Endothelial cell of umbilical vein (primary cell): ENCODE results near the gene SELL. TPM values are rescaled to one million over a fixed set of nuclear protein-coding genes. Genes with fewer than 3 reads are reported as not detected.

Source experiments
- BruUV-seq: library from RNA; stranded (reverse); fragments of 400-500 nt; replicated peaks from 2 replicates; lab custom pipeline; 2021; lab: Mats Ljungman, UMichigan
- CTCF ChIA-PET: fragments of 300-600, 350-600 bp; sonication (Branson Sonifier 250); formaldehyde crosslinking; loops from one replicate; lab custom pipeline; 2021; ENCODE audit warnings: antibody characterized with exemption, inconsistent platforms; lab: Charles Lee
- POLR2A ChIA-PET: fragments of 300-600, 350-600 bp; sonication (Branson Sonifier 250); formaldehyde crosslinking; loops from one replicate; lab custom pipeline; 2021; ENCODE audit warnings: antibody characterized with exemption, inconsistent platforms; lab: Charles Lee
- DNase-seq: peaks from one replicate; pipeline ENCODE4 v3.0.0-alpha.2; 2011; ENCODE audit warnings: low read depth, low spot score
- FAIRE-seq: peaks from 2 replicates; lab custom pipeline; 2011; peaks lifted over from hg19 to GRCh38; lab: Jason Lieb, UNC
- H2AFZ ChIP-seq: 2 replicates; pipeline ENCODE4 v1.6.0; 2012; ENCODE audit warnings: low read depth, low read length, control low read depth, inconsistent platforms
- H3K27ac ChIP-seq: 2 replicates; pipeline ENCODE4 v1.5.1; 2011; ENCODE audit warnings: low read depth, mild to moderate bottlenecking, control low read depth, low read length, moderate library complexity; ENCODE audit not compliant: insufficient read depth
- H3K27me3 ChIP-seq, 2 experiments: 2 replicates each; pipeline versions ENCODE4 v1.6.0 to v1.6.1; 2011; ENCODE audit warnings: low read length in 2 of 2, mixed read lengths in 1 of 2; ENCODE audit not compliant: control insufficient read depth in 2 of 2, insufficient read depth in 2 of 2
- H3K36me3 ChIP-seq, 2 experiments: 2 replicates in 1 of 2; 3 replicates in 1 of 2; pipeline ENCODE4 v1.5.1; 2011; ENCODE audit warnings: low read length in 2 of 2, mild to moderate bottlenecking in 1 of 2, moderate library complexity in 1 of 2; ENCODE audit not compliant: control insufficient read depth in 2 of 2, insufficient read depth in 2 of 2; ENCODE audit errors: extremely low read depth in 1 of 2
- H3K4me1 ChIP-seq: 3 replicates; pipeline ENCODE4 v1.5.1; 2011; ENCODE audit warnings: mild to moderate bottlenecking, low read length; ENCODE audit not compliant: control insufficient read depth, insufficient read depth; ENCODE audit errors: extremely low read depth
- H3K4me2 ChIP-seq: 2 replicates; pipeline ENCODE4 v1.6.1; 2011; ENCODE audit warnings: low read length, control low read depth, mixed read lengths; ENCODE audit not compliant: insufficient read depth
- H3K4me3 ChIP-seq, 3 experiments: fragments of 200-600 bp in 1 of 3; sonication (generic), shearing (Covaris generic) in 1 of 3; replicated peaks in 1 of 3; 2 replicates each; pipeline ENCODE4 v1.5.1; 2011 to 2016; ENCODE audit warnings: control low read depth in 3 of 3, low read length in 3 of 3, mild to moderate bottlenecking in 2 of 3, inconsistent platforms in 1 of 3, low read depth in 1 of 3, moderate library complexity in 1 of 3; ENCODE audit not compliant: insufficient read depth in 1 of 3
- H3K79me2 ChIP-seq: 2 replicates; pipeline ENCODE4 v1.6.0; 2012; ENCODE audit warnings: low read length, inconsistent platforms; ENCODE audit not compliant: control insufficient read depth, insufficient read depth
- H3K9ac ChIP-seq: replicated peaks from 2 replicates; pipeline ENCODE3; 2011; ENCODE audit warnings: low read length, control low read depth; ENCODE audit not compliant: insufficient read depth; ENCODE audit errors: extremely low read depth
- H3K9me1 ChIP-seq: replicated peaks from 3 replicates; pipeline ENCODE4 v1.6.0; 2011; ENCODE audit warnings: mild to moderate bottlenecking, low read length; ENCODE audit not compliant: control insufficient read depth, insufficient read depth; ENCODE audit errors: extremely low read depth
- H3K9me3 ChIP-seq: replicated peaks from 2 replicates; pipeline ENCODE4 v1.5.1; 2012; ENCODE audit warnings: low read length, inconsistent platforms; ENCODE audit not compliant: control insufficient read depth, insufficient read depth
- H4K20me1 ChIP-seq: replicated peaks from 2 replicates; pipeline ENCODE3; 2011; ENCODE audit warnings: mild to moderate bottlenecking, low read length; ENCODE audit not compliant: control insufficient read depth, insufficient read depth; ENCODE audit errors: extremely low read depth
- EZH2 ChIP-seq: IDR thresholded peaks from 2 replicates; pipeline ENCODE4 v1.6.1; 2012; ENCODE audit warnings: borderline replicate concordance, low read depth, mild to moderate bottlenecking, moderate library complexity, low read length, inconsistent platforms; ENCODE audit not compliant: severe bottlenecking
- FOS ChIP-seq: IDR thresholded peaks from 2 replicates; pipeline ENCODE4 v1.6.1; 2011; ENCODE audit warnings: mild to moderate bottlenecking, low read length, moderate library complexity, borderline replicate concordance; ENCODE audit not compliant: insufficient read depth
- GATA2 ChIP-seq: IDR thresholded peaks from 2 replicates; pipeline ENCODE4 v1.7.0; 2011; ENCODE audit warnings: low read depth, mild to moderate bottlenecking, moderate library complexity, mixed read lengths, low read length; ENCODE audit not compliant: insufficient read length, insufficient read depth
- POLR2A ChIP-seq: IDR thresholded peaks from 2 replicates; pipeline ENCODE4 v1.6.1; 2012; ENCODE audit warnings: low read depth, mild to moderate bottlenecking, control low read depth, low read length
- dilution Hi-C: fragments of 300-500 bp; cut with MboI; formaldehyde crosslinking; loops from one replicate; pipeline ENCODE4 v1.15.0; 2019; ENCODE audit warnings: low sequenced_read_pairs; ENCODE audit not compliant: extremely low pct_ligation_motif_present
- intact Hi-C: fragments of 100-400 bp; cut with micrococcal nuclease; formaldehyde crosslinking; loops from one replicate; pipeline ENCODE4 v1.10.0; 2022
- polyA plus RNA-seq, 4 experiments: library from polyadenylated mRNA; depleted of rRNA in 3 of 4; stranded (reverse) in 3 of 4; unstranded in 1 of 4; fragments of >200 nt; gene quantifications; 2 replicates each; pipeline versions ENCODE4 v1.2.1 to v1.2.3, GENCODE V29; 2011 to 2012; ENCODE audit warnings: missing spikeins in 1 of 4
- total RNA-seq: library from RNA; stranded (reverse); gene quantifications from 2 replicates; pipeline ENCODE4 v1.2.3, GENCODE V29; 2021

SELL gene
- total and polyA plus RNA-seq, 2 donors (not counting 3 experiments of a cell fraction or from before 2014, with no cell fraction given), result 0.68 to 1.8 TPM

GRCh38 chr1:169644297-169644696, 67.1 kb downstream of the SELL start:
- FAIRE-seq (no peak), DNase-seq (no peak)
- Histone ChIP-seq H3K4me1 (no peaks in the 10 kb centered on the region), H3K4me3 (no peak overlapping the region), H3K9ac (no peak overlapping the region), H3K27ac (no peak overlapping the region), H3K4me2 (no peak overlapping the region), H3K9me1 (no peaks in the 10 kb centered on the region), H3K79me2 (no peaks in the 10 kb centered on the region), H2AFZ (no peak overlapping the region), H3K36me3 (no peaks in the 10 kb centered on the region), H3K27me3 (no peaks in the 10 kb centered on the region), H4K20me1 (no peaks in the 10 kb centered on the region), H3K9me3 (no peaks in the 10 kb centered on the region)
- TF ChIP-seq FOS (no peak), GATA2 (no peak), POLR2A (no peak), EZH2 (no peak)
- ChIA-PET CTCF (no interaction called here), POLR2A (no interaction called here)
- BruUV-seq, result no TSS peak
- dilution Hi-C loops, result no loop called here
- intact Hi-C loops, result no loop called here

Other genes with a start within 250 kb of the SELL start
- gene SLC19A2, start 225.7 kb downstream of the SELL start, total RNA-seq, result 5.4 and 7.0 TPM in 2 replicates
- 5.2 and 5.3 TPM in 2 replicates for gene SLC19A2, start 225.7 kb downstream of the SELL start, polyA plus RNA-seq
- not detected in 2 replicates for gene F5, start 125.1 kb downstream of the SELL start, total RNA-seq
- gene F5, start 125.1 kb downstream of the SELL start, polyA plus RNA-seq, result not detected in 2 replicates
- gene SELP, start 81.5 kb downstream of the SELL start, total RNA-seq, result 0.48 and 1.3 TPM in 2 replicates
- gene SELP, start 81.5 kb downstream of the SELL start, polyA plus RNA-seq, result 1.6 and 1.9 TPM in 2 replicates
- gene SELE, start 22.5 kb upstream of the SELL start, total RNA-seq, result 1.8 and 4.7 TPM in 2 replicates
- 1.5 TPM in 2 replicates for gene SELE, start 22.5 kb upstream of the SELL start, polyA plus RNA-seq
- 6.6 TPM in 2 replicates for gene METTL18, start 83.3 kb upstream of the SELL start, total RNA-seq
- 0.49 and 1.1 TPM in 2 replicates for gene METTL18, start 83.3 kb upstream of the SELL start, polyA plus RNA-seq
- 5.6 and 6.2 TPM in 2 replicates for gene SCYL3, start 182.3 kb upstream of the SELL start, total RNA-seq
- gene SCYL3, start 182.3 kb upstream of the SELL start, polyA plus RNA-seq, result 2.7 and 3.3 TPM in 2 replicates